ENCODE measurements around the gene TMEFF1.
"Not testable (repeated sequence)": the region's sequence is repeated elsewhere in the genome, so short reads cannot be mapped to it uniquely, and the experiment has no call there.

Gene TMEFF1

GRCh38 chr9:100472788-100473275 is at the start of gene TMEFF1:
TMEFF1 (plus strand) TSS chr9:100473149; CDS start chr9:100473545, 396 bp downstream.
- peak; percentile 51 to 71 for DNase-seq

DNA sequence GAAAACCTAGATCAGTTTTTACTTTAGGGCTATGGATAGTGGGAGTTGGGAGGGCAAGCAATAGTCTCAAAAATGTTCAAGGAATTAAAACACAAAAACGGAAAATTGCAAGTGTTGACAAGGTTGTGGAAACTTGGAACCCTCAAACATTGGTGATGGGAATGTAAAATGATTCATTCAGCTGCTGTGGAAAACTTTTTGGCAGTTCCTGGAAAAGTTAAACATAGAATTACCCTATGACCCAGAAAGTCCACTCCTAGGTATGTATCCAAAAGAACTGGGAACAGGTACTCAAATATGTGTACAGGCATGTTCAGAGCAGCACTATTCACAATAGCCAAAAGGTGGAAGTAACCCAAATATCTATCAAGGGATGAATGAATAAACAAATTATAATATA is 47.2 kb upstream of the TMEFF1 start:
- DNase-seq: no peak

DNA sequence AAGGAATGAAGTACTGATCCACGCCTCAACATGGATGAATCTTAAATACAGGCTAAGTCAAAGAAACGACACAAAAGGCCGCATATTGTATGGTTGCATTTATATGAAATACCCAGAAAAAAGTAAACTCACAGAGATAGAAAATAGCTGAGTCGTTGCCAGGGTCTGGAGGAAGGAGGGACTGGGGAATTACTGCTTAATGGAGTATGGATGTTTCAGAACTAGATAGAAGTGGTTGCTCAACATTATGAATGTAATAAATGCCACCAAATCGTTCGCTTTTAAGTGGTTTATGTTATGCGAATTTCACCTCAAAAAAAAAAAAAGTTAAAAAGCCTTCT is 46.8 kb upstream of the TMEFF1 start:
- DNase-seq: no peak

- peak; percentile 50 to 66 for DNase-seq
Measured at GRCh38 chr9:100426530-100427365, 46.2 kb upstream of the TMEFF1 start, which contains the start of gene MSANTD3. MSANTD3 (plus strand) TSS chr9:100427143; CDS start chr9:100441939, 14,796 bp downstream.

DNA sequence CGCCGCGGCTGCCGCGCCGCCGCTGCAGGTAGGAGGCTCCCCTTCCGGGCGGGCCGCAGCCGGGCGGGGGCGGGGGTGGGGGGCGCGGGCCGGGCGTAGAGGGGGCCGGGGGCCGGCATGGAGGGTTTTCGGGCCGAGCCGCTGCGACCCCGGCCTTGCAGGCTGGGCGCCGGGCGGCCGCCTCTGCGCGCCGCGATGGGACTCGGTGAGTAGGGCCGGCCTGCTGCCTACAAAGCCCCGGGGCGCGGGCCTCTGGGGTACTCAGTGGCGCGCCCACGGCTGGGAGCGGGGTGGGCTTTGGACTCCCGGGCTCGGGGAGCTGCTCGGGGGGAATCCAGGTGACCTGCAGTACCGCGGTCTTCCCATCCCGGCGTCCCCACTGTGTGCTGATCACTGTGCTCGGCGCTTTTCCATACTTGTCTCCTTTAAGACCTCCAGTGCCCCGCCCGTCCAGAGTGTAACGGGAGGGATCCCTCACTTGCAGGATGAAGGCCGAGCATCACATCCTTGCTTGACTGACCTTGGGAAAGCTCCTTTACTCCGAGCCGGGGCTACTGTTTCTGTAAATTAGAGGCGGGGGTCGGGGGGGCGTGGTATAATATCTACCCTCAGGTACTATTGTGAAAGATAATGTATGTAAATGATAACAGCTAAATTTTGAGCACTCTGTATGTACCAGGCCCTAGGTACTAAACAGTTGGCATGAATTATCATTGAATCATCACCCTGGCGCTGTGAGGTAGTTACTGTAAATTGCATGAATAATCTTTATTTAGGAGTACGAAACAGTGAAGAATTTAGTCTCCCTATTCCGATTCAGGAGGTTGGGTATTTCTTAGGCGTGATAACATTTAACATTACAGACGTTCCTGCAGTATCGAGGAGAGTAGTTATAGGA is 45.3 kb upstream of the TMEFF1 start:
- peak; percentile 18 to 55 for DNase-seq

DNA sequence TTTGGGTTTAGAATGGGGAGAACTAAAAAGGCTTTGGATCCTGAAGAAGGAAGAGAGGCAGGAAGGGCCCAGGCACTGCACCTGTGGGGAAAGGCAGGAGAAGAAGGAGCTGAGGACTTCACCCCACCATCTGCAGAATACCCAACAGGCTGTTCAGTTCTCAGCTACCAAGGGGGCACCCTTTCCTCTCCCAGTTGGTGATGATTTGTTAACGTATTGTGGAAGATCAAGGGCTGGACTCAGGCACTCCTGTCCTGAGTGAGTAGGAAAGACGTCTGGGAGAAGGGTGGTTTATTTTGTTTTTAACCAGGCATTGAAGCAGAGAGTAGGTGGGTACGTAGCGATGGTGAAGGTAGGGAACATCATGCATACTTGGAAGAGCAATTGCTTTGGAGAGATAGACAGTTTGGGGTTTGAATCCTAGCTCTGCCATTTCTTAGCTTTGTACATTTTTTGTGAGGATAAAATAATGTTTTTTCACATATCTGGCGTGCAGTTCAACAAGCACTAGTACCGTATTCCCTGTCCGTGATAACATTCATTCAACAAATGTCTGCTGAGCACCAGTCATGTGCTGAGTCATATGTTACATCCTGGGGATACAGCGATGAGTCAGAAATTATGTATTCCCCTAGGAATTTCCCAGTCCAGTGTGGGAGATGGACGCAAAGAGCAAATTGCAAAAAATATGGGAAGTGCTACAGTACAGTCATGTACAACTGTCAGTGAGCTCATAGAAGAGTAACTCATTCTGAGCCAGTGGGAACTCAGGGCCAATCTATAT is 43.9 kb upstream of the TMEFF1 start:
- DNase-seq: no peak

DNA sequence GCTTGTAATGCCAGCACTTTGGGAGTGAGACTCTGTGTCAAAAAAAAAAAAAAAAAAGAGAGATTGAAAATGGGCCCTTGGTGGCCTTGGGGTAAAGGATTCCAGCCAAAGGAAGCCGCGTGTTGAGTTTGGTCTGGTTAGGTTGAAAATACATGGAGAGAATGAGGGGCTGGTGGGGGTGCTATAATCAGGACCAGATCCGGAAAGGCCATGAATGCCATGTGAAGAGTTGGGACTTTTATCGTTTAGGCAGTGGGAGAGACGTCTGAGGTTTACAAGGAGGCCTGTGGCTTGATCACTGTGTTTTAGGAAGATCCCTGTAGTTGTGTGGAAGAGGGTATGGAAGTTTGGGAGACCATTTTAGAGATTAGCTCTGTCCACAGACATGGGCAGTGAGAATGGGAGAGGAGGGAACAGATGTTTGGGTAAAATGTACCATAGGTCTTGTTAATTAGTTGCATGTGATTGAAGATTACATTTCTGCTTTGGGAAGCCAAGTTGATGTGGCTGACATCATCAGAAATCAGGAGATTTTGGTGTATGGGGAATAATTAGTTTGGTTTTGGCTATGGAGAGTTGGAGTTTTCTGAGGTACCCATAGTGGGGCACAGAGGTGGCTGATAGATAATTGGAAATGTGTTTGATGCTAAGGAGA is 42.5 kb upstream of the TMEFF1 start:
- DNase-seq: no peak

DNA sequence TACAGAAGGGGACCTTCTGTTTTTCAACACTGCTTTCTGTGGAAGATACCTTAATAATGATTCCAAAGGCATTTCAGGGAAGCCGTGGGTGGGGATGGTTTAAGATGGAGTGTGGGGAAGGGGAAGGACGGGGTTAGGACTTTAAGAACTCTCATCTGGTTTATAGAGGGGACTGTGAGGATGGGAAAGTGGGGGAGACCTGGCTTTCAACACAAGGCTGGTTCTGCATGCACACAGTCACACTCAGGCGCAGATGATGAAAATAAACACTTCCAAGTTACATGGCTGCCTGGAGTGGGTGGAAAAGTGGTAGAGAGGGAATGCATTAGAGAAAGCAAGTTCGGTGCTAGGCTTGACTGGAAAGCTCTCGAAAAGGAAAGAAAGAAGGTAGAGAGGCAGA is 41.1 kb upstream of the TMEFF1 start:
- DNase-seq: no peak

DNA sequence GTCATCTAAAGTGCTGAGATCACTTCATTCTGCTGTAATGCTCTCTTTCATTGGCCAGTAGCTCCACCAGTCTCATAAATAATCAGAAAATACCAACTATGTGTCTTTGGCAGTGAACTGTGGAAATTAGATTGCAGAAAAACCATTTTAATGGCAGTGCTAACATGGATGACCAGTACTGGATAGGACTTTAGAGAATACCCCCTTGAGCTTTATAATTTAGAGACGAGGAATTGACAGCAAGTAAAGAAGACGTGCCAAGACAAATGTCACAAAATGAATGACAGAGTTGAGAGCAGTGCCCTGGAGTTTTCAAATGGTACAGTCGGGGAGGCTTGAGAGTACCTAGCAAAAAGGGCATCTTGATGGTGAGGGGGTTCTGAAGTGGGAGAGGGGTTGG is 40.2 kb upstream of the TMEFF1 start:
- DNase-seq: no peak

DNA sequence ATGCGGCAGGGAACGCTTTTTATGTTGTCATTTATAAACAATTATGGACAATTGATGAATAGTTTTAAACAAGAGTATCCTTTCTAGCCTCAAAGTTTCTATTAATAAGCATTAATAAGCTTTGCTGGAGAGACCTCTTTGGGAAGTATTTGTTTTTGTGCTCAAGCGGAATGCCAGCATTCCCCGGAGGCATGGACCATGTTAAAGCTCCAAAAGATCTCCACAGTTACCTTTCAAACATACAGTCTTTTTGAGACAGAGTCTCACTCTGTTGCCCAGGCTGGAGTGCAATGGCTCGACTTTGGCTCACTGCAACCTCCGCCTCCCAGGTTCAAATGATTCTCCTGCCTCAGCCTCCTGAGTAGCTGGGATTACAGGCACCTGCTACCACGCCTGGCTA is 36.4 kb upstream of the TMEFF1 start:
- DNase-seq: no peak

DNA sequence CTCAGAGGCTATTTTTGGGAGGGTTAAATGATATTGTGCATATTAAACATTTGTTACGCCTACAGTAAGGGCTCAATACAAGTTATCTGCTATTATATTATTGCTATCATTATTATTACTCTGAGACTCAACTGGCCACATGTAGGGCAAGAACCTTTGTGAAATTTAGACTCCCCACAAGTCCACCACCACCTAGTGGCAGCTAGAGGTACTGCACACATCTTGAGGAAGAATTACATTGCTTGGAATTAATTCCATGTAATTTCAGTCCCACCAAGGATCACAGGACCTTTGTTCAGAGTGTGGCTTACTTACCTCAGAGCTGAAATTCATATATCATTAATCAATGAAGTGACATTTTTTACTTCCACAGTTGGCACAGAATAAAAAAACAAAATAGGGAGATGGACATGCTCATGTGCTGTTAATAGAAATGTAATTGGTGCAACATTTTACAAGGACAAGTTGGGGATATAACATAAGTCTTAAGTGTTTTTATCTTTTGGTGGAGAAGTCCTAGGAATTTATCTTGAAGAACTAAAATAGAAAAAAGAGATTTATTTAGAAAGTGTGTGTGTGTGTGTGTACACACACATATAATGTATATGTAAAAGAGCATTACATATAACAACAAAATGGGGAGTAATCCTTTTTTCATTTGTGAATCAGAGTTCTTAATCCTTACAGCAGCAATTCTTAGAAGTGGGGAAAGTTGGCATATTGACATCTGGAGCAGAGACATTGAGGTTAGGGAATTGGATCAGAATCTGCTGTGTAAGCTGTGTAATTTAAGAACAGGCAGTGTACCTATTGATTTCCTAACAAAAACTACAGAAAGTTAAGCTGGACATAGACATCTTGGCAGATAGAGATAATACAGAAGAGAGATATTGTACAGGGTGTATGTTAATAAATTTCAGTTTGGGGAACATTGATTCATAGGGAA is 34.8 kb upstream of the TMEFF1 start:
- peak; percentile 35 to 72 for DNase-seq

GRCh38 chr9:100440071-100440470 is 32.9 kb upstream of the TMEFF1 start:
- DNase-seq: no peak

GRCh38 chr9:100440487-100440886 is 32.5 kb upstream of the TMEFF1 start:
- DNase-seq: not testable (repeated sequence)

GRCh38 chr9:100441911-100442361 is 31.0 kb upstream of the TMEFF1 start:
- no peak for DNase-seq

- no peak for DNase-seq
Measured at GRCh38 chr9:100443781-100444768, 28.9 kb upstream of the TMEFF1 start.

DNA sequence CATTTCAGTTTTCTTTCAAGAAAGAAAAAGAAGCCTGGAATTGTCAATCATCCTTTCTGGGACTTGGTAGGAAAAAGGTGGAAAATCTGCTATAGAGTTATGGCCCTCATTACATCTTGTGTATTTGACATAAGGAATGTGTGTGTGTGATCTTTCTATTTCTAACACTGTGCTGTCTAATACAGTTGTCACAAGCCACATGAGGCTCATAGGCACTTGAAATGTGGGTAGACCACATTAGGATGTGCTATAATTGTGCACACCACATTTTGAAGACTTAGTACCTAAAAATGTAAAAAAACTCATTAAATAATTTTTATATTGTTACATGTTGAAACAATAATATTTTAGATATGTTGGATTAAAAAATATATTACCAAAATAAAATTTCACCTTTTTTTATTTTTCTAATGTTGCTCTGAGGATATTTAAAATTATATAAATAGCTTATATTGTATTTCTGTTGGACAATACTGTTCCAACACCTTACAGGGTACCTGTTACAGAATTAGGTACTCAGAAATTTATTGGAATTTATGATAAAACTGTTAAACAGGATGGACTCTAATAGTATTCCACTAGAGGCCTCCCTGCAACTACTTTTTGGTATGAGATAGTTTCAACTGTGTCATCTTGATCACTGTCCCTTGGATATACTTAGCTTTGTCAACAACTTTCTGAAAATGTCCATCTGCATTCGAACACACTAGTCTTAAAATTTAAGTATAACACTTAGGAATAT is 27.6 kb upstream of the TMEFF1 start:
- DNase-seq: no peak

GRCh38 chr9:100445903-100446549 is 26.9 kb upstream of the TMEFF1 start:
- DNase-seq: no peak

GRCh38 chr9:100447041-100447440 is 25.9 kb upstream of the TMEFF1 start:
- DNase-seq: no peak

All from NCI-H2081 (cell line).